GM11168 (cell line): ENCODE results near the gene ROGDI.

Experiments
- in situ Hi-C: fragments of 300-500 bp; cut with MboI; formaldehyde crosslinking; loops from one replicate; pipeline ENCODE4 v1.12.0; 2022; ENCODE audit warnings: low sequenced_read_pairs; ENCODE audit not compliant: unreplicated experiment

Gene ROGDI, protein sequence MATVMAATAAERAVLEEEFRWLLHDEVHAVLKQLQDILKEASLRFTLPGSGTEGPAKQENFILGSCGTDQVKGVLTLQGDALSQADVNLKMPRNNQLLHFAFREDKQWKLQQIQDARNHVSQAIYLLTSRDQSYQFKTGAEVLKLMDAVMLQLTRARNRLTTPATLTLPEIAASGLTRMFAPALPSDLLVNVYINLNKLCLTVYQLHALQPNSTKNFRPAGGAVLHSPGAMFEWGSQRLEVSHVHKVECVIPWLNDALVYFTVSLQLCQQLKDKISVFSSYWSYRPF

DNA sequence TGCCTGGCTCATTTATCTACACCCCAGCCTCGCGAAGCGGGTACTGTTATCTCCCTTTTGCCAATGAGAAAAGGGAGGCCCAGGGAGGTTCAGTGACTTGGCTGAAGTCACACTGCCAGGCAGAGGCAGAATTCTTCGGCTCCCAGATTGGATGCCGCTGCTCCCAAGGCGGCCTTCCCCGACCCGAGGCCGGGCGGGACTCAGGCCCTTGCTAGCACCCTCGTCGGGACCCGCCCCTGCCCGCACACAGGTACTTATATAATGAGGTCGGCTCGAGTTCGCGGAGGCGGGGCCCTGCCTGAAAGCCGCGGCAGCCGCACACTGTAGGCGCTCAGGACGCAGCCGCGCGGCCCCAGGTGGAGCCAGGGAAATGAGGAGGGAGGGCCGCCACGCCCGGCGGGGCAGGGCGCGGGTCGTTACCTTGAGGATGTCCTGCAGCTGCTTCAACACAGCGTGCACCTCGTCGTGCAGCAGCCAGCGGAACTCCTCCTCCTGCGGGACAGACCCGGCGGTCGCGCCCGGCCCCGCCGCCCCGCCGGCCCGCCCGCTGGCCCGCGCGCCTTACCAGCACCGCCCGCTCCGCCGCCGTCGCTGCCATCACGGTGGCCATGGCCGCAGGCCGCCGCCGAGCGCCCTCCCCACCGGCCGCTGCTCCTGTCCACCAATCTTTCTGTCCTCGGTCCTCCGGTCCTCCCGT, at the start of gene ROGDI:
Gene ROGDI, minus strand, starts transcription at position 672 of the 697 bp plus-strand sequence. Its CDS starts 62 bp downstream, at position 610.
- in situ Hi-C loops = no loop called here

DNA sequence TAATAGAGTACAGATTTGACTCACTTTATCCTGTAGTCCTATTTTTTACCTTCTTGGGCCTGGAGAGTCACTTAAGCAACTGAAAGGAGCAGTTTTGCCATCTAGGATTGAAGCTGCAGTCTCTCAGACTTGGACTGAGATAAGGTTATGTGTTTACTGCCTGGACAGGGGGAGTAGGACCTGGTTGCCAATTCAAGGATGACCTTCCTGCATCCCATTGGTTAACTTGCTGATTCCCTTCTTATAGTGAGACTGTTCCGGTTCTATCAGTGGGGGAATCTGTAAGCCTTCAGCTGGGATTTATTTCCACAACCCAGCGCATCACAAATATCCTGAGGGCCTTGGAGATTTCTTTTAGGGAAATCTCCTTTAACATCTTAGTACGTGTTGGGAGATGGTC, 47.8 kb upstream of the ROGDI start:
- in situ Hi-C loops = no loop called here

- in situ Hi-C loops = no loop called here
These were observed 45.5 kb upstream of the ROGDI start for GRCh38 chr16:4847774-4848587.

DNA sequence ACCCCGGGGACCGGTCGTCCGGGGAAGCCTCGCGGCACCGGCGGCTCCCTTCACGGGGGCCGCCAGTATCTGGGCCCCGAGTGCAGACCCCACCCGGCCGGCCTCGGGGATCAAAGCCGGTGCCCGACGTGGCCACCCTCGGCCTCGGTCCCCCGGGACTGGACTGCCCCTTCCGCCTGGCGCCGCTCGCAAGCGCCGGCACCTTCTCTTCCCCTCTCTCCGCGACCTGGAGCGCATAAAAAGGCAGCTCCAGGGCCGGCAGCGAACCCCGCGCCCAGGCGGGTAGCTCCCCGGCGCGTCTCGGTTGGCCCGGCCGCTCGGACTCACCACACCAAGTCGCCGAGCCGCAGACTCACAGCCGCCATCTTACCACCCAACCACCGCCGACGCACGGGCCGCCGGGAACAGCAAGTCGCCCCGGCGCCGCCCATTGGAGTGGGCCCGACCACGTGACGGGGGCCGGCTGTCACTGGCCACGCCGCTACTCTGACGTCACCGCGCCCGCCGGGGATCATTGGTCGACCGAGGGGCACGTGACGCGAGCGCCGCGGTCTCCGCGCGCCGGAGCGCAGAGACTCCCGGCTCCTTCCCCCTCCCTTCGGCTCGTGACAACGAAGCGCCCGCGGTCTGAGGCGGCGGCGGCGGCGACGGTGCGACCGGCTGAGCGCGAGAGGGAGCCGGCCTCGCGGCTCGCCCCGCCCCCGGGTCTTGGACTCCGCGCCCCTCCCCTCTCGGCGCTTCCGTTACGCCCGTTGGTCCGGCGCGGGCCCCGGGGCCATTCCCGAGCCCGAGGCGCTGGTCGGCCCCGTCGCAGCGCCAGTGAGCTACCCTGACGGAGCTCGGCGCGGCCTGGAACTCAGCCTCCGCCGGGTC, 44.7 kb upstream of the ROGDI start, which contains the start of the genes GLYR1 and UBN1:
Gene GLYR1, minus strand, starts transcription at position 388 of the 873 bp plus-strand sequence. Its CDS starts 23 bp downstream, at position 365.
Gene UBN1, plus strand, starts transcription at position 581 of the 873 bp plus-strand sequence. CDS start 5,437 bp downstream, outside the sequence.
- in situ Hi-C loops = no loop called here

DNA sequence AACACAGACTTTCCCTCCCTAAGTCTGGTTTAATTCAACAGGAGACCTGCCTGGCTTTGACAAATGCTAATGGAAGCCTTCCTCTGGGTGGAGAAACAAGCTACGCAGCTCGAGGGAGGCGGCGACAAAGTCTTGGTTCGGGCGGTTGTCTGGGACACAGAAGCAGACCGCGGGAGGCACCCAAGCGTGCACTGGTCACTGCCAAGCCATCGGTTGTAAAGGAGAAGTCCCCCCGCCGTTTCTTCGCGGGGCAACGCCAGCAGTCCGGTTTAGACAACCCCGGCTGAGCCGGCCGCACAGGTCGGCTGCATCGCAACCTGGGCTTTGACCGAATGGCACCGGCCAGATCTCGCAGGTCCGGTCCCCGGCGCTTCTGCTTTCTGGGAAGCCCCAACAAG, 44.1 kb upstream of the ROGDI start:
- in situ Hi-C loops = no loop called here

DNA sequence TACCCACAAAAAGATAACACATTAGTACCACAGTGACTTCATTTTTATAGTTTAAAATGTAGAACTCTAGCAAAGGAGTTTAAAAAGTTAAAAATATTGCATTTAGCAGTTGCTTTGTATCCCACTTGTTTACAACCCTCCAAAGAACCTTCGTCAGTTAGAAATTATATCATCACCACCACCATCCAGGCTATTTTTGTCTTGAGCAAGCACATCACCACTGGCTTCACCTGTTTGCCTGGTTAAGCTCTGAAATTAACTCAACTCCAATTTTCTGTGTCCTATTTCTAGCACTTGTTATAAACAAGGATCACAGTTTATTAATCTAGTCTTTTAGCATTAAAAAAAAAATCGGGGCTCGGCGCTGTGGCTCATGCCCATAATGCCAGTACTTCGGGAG, 38.6 kb upstream of the ROGDI start:
- in situ Hi-C loops = no loop called here

DNA sequence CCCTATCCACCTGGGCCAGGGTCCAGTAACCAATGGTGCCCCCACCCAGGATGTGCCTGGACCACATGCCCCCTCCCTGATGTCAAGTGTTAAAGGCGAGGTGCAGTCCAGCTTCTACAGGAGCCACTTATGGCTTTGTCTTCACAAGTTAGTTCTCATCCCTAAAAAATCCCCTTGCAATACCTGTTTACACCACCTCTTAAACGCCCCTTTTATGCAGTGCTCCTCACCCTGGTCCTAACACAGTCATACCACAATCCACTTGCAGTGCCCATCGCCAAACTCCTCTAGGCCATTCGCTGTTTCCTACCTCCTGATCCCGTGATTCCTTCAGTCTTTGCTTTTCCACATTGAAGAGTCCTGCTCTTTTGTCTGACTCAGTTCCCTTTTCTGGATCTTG, 37.5 kb upstream of the ROGDI start:
- in situ Hi-C loops = no loop called here

- in situ Hi-C loops = no loop called here
These were observed 35.5 kb upstream of the ROGDI start for GRCh38 chr16:4837733-4838501.

DNA sequence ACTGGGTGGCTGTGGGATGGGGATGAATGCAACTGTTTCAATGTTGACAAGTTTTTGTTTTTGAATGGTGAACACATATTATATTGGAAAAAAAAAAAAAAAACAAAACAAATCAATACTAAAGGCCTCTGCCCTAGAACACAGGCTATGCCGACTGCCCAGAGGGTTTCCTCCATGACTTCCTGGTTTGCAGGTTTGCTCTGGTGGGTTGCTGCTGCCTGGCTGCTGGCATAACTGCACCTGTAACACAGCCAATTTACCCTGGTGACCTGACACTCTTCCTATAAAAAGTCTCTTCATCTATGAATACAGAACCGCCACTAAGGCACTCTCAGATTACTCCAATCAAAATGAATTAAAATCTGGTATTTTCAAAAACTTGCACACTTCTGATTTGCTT, 34.3 kb upstream of the ROGDI start:
- in situ Hi-C loops = no loop called here

DNA sequence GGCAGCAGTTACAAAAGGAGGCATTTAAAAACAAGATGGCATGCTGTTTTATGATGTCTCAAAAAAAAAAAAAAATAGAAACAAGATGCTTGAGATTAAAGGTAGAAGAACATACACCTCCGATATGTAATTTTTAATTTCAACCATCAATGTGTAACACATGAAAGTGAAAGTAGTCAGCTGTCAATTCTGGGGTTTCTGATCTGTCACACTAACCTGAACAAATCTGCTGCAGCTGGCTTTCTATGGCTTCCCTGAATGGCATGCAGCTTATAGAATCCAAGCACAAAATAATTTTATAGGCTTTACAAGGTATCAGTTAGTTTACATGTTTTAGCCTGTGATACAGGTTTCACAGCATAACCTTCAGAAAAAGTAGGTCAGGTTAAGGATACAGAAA, 31.2 kb upstream of the ROGDI start:
- in situ Hi-C loops = no loop called here

DNA sequence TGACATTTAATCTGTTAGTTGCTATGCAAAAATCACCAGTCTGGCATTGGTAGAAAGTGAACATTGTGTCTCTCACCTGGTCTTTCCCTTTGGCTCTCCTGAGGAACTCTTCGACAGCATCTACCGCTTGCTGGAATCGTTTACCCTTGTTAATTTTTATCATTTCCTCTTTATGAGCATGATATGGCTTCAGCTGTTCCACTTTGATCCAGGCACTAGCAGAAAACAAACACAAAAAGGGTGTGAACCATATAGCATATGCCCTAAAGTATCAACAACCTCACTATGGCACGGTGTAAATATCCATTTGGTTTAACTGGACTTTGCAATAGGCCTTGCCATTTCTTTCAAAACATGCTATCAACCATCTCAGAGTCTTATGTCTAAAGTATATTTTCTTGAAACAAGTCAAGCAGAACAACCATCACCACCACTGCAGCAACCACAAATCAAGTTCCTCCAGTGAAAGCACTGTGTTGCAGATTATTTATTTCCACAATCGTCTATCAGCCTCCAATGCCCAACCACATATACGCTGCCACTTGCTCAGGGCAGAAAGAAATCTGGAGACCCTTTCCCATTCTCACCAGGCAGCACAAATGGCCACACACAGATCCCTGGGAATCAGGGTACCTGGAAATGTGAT, 30.4 kb upstream of the ROGDI start:
- in situ Hi-C loops = no loop called here

DNA sequence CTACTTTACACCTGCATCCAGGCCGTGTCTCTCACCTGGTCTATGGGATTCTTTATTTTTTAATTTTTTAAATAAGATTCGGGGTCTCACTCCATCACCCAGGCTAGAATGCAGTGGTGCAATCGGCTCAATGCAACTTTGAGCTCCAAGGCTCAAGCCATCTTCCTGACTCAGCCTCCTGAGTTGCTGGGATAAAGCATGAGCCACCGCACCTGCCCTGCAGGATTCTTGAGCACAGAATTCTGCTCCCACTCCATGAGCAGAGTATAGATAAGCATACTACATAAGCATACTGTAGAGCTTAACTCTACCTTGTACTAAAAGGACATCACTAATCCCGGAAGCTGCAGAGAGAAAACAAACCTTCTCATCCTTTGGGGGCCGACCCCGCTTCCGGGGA, 29.2 kb upstream of the ROGDI start:
- in situ Hi-C loops = no loop called here

DNA sequence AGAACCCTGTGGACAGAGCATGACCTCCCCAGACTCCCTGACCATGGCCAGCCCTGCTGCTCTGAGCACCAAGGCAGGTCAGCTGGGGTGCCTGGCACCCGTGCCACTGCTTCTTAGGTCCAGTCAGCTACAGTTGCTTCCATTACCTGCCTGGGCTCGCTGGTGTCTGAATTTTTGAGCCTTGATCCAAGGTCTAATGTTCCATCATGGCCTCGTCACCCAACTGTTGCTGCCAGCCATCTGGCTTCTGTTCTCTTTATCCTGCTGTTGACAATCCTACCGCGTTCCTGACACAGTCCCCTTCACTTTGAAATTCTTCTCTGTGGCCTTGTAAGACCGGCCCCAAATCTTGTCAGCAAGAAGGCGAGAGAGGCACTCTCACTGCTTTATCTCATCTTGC, 28.0 kb upstream of the ROGDI start:
- in situ Hi-C loops = no loop called here

DNA sequence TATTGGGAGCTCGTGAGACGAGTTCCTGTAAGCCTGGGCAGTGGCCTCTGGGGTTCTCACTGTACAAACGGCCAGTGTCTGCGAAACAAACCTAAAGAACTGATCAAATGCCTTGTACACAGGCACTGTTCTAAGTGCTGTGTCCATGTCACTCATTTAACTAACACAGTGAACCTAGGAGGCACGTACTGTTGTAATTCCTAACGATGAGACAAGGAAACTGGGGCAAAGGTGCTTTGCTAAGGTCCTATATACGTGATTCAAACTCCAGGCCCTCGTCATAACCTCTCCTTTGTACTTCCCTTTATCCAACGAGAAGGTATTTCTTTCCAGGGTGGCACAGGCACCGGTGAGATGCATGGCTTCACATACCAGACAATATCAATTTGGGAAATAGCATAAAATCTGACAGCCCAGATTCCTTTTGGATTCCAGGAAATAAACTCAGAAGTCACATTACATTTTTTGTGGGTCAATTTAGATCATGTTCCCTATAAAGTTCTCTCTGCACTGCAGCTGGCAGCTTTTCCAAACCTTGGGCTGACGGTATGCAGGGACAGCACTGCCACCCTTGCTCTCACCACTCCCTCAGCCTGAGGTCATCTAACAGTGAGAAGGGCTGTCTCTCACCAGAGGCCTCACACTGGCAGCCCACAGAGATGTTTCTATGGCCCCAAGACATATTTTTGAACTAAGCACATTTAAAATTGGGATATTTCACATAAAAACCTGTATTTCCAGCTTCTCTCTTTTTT, 26.3 kb upstream of the ROGDI start:
- in situ Hi-C loops = no loop called here

GRCh38 chr16:4826980-4827379, 24.5 kb upstream of the ROGDI start:
- in situ Hi-C loops = no loop called here

GRCh38 chr16:4826526-4826925, 24.1 kb upstream of the ROGDI start:
- in situ Hi-C loops = no loop called here

GRCh38 chr16:4825196-4825595, 22.8 kb upstream of the ROGDI start:
- in situ Hi-C loops = no loop called here

- in situ Hi-C loops = no loop called here
These were observed 18.2 kb upstream of the ROGDI start for GRCh38 chr16:4820652-4821051.
